Measurements from ENCODE around the gene ZNF850. TPM values are rescaled to one million over a fixed set of nuclear protein-coding genes. Genes with fewer than 3 reads are reported as not detected.
A peak's percentile ranks its signal among the peaks of the same experiment; 100 is the strongest.

Gene ZNF850
- total RNA-seq, 1 donor from 2014 or later, result 16.7 TPM

DNA sequence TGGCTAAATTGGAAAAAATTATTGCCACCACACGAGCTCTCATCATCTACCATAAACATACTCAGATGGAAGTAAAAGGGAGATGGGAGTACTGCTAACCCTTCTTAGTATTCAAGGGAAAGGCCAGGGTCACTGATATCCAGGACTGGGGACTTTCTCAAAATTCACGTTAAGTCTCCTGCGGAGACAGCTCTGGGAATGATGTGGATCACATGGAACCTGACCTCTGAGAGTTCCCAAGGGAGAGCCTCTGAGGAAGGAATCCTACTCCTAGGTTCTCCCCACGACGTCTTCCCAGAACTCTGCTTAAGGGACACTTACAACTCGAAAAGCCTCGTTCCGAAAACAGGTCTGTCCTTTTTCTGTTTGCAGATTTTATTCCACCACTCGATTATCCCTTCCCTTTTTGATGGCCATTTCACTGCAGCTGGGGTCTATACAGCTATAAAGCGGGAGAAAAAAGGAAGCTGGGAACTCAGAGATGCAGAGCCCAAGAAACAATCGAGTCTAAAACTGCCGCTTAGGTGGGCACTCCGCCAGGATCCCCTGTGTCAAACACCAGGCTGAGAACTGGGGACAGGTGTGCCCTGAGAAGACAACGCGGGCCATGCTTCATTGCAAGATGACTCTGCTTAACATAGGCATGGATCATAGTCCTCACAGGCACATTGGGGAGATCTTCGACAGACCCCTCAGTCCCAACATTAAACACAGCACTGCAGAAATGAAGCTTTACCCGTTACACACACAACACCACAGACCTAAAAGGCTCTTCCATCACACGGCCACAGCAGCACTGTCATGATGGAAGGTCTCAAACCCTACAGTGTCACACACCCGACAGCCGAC is 86.0 kb downstream of the ZNF850 start:
- Mint-ChIP-seq H3K4me3 (peak overlapping the region; percentile 99), H3K27ac (ENCODE audit: unreplicated experiment) (peak overlapping the region; percentile 91), H3K27me3 (ENCODE audit: low read depth) (peaks cover 3% of the 10 kb centered on the region), H3K9me3 (peaks cover 8% of the 10 kb centered on the region), H3K36me3 (ENCODE audit: low read depth) (peaks cover 54% of the 10 kb centered on the region), H3K4me1 (peaks cover 26% of the 10 kb centered on the region)
- no peak for DNase-seq (ENCODE audit: low read depth, low spot score)
- TF ChIP-seq, protein P1, sequence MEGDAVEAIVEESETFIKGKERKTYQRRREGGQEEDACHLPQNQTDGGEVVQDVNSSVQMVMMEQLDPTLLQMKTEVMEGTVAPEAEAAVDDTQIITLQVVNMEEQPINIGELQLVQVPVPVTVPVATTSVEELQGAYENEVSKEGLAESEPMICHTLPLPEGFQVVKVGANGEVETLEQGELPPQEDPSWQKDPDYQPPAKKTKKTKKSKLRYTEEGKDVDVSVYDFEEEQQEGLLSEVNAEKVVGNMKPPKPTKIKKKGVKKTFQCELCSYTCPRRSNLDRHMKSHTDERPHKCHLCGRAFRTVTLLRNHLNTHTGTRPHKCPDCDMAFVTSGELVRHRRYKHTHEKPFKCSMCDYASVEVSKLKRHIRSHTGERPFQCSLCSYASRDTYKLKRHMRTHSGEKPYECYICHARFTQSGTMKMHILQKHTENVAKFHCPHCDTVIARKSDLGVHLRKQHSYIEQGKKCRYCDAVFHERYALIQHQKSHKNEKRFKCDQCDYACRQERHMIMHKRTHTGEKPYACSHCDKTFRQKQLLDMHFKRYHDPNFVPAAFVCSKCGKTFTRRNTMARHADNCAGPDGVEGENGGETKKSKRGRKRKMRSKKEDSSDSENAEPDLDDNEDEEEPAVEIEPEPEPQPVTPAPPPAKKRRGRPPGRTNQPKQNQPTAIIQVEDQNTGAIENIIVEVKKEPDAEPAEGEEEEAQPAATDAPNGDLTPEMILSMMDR (conservative IDR thresholded peaks at IDR 0.05), result no peak

DNA sequence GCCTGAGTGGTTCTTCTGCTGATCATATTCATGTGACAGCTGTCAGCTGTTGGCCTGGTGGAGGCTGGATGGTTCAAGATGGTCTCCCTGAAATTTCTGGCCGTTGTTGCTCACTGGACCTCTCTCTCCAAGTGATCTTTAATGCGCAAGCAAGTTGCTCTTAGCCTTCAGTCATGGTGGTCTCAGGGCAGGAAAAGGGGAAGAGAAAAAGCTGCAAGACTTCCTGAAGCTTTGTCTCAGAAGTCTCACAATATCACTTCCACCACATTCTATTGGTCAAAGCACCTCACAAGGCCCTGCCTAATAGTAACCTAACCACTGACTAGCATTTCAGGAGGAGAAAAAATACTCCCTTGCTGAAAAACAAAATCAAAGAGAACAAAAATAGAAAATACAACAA is 86.8 kb downstream of the ZNF850 start:
- Mint-ChIP-seq H3K36me3 (ENCODE audit: low read depth) (peaks cover 49% of the 10 kb centered on the region), H3K4me3 (peak overlapping the region; percentile 99), H3K9me3 (peaks cover 8% of the 10 kb centered on the region), H3K27ac (ENCODE audit: unreplicated experiment) (no peak overlapping the region), H3K4me1 (peaks cover 26% of the 10 kb centered on the region), H3K27me3 (ENCODE audit: low read depth) (peaks cover 3% of the 10 kb centered on the region)
- no peak for DNase-seq (ENCODE audit: low read depth, low spot score)
- TF ChIP-seq, protein P1 (conservative IDR thresholded peaks at IDR 0.05), result no peak

- no peaks in the 10 kb centered on the region for H3K27me3 Mint-ChIP-seq (ENCODE audit: low read depth)
- H3K9me3 Mint-ChIP-seq, result peaks cover 12% of the 10 kb centered on the region
- no peak overlapping the region for H3K27ac Mint-ChIP-seq (ENCODE audit: unreplicated experiment)
- TF ChIP-seq, protein P1 (conservative IDR thresholded peaks at IDR 0.05), result no peak
- H3K4me3 Mint-ChIP-seq, result no peak overlapping the region
- no peak for DNase-seq (ENCODE audit: low read depth, low spot score)
- H3K4me1 Mint-ChIP-seq, result no peaks in the 10 kb centered on the region
- peaks cover 45% of the 10 kb centered on the region for H3K36me3 Mint-ChIP-seq (ENCODE audit: low read depth)
Measured at GRCh38 chr19:36679455-36679854, 93.2 kb downstream of the ZNF850 start.

DNA sequence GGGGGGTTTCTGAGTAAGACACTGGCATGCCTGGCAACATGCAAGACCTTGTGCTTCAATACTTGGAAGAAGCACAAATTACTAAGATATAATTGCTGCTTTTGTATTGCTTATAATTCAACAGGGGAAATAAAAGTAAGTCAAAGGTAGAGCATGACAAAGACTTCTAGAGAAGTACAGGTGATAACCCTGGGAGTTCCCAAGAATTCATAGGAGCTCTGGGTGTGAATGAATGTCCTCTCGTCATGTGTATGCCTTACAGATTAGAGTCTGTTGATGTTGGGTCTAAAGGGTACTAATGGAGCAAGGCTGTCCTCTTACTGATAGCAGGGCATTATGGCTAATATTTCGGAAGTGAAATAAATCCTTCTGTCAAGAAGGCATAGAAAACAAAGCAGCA is 98.4 kb downstream of the ZNF850 start:
- Mint-ChIP-seq H3K4me1 (peaks cover 3% of the 10 kb centered on the region), H3K9me3 (peaks cover 13% of the 10 kb centered on the region), H3K36me3 (ENCODE audit: low read depth) (peaks cover 55% of the 10 kb centered on the region), H3K27me3 (ENCODE audit: low read depth) (no peaks in the 10 kb centered on the region), H3K27ac (ENCODE audit: unreplicated experiment) (no peak overlapping the region), H3K4me3 (no peak overlapping the region)
- TF ChIP-seq, protein P1 (conservative IDR thresholded peaks at IDR 0.05), result no peak
- no peak for DNase-seq (ENCODE audit: low read depth, low spot score)

DNA sequence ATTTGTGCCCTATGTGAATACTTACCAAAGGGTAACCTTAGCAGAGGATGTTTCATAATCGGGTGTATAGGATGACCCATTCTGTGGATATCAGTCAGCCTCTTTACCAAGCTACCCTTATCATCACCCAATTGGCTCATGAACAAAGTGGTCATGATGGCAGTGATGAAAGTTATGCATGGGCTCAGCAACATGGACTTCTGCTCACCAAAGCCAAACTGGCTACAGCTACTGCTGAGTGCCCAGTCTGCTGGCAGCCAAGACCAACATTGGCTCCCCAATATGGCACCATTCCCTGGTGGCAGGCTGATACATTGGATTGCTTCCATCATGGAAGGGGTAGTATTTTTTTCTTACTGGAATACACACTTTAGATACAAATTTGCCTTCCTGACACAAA is 100.2 kb downstream of the ZNF850 start:
- H3K9me3 Mint-ChIP-seq, result peaks cover 14% of the 10 kb centered on the region
- no peak overlapping the region for H3K4me3 Mint-ChIP-seq
- peaks cover 14% of the 10 kb centered on the region for H3K4me1 Mint-ChIP-seq
- DNase-seq (ENCODE audit: low read depth, low spot score), result no peak
- TF ChIP-seq, protein P1 (conservative IDR thresholded peaks at IDR 0.05), result no peak
- no peaks in the 10 kb centered on the region for H3K27me3 Mint-ChIP-seq (ENCODE audit: low read depth)
- no peak overlapping the region for H3K27ac Mint-ChIP-seq (ENCODE audit: unreplicated experiment)
- peaks cover 49% of the 10 kb centered on the region for H3K36me3 Mint-ChIP-seq (ENCODE audit: low read depth)

Data from neural crest cell (in vitro differentiated cells).